PFSK-1 (cell line): ENCODE measurements around the gene RDH16.

Source experiments
- FOXP2 ChIP-seq: optimal IDR thresholded peaks from 2 replicates; pipeline ENCODE3; 2011; ENCODE audit warnings: borderline replicate concordance, control low read depth, inconsistent platforms; ENCODE audit not compliant: insufficient read depth; ENCODE audit errors: extremely low read length, extremely low read depth
- POLR2AphosphoS5 ChIP-seq: IDR thresholded peaks from 2 replicates; pipeline ENCODE4 v1.6.1; 2012; ENCODE audit warnings: low read depth, mild to moderate bottlenecking, control low read depth, low read length, moderate library complexity
- SIN3A ChIP-seq: IDR thresholded peaks from 2 replicates; pipeline ENCODE4 v1.6.1; 2012; ENCODE audit warnings: mild to moderate bottlenecking, low read length, moderate library complexity, borderline replicate concordance; ENCODE audit not compliant: insufficient read depth
- TAF1 ChIP-seq: IDR thresholded peaks from 2 replicates; pipeline ENCODE4 v1.6.1; 2012; ENCODE audit warnings: low read length, control low read depth, borderline replicate concordance; ENCODE audit not compliant: insufficient read depth
- TF ChIP-seq, protein P1 (sequence below), 2 experiments: IDR thresholded peaks; 2 replicates each; pipeline versions ENCODE4 v1.6.1 to v1.8.0; 2011 to 2012; ENCODE audit warnings: low read depth in 2 of 2, low read length in 2 of 2, control low read depth in 1 of 2, inconsistent platforms in 1 of 2, mild to moderate bottlenecking in 1 of 2, moderate library complexity in 1 of 2; ENCODE audit not compliant: insufficient read depth in 1 of 2

DNA sequence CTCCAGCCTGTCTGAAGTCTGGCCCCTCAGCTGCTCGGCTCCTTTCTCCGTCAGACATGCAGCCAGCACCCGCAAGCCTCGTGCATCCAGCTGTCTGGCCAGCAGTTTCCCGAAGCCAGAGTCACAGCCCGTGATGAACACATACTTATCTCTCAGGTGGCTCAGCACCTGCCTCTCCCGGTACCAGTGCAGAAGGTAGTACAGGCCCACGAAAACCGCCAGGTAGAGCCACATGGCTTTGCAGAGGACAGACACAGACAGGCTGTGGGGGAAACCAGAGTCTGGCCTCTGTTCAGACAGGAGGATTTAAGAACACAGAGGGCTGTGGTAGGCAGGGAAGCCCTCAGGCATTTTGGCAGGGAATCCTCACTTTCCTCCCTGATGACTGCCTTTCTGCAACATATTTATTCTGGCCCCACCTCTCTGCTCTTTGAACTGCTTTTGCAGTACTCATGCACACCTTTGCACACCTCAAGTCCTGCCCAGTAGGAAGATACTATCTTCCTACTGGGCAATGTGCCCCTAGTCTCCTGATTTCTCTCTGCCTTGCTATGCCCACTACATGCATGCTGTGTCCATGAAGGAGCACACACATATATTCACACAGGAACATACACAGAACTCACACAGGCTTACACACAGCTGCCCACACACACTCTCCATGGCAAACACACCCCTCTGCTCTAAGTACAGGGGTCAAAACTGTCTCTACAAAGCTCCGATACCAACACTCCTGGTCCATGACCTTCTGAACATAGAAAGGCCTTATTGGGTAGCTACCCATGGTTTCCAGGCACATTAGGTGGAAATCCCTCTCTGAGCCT, at the start of gene RDH16:
- TF ChIP-seq POLR2AphosphoS5 = no peak
- TF ChIP-seq, protein P1, sequence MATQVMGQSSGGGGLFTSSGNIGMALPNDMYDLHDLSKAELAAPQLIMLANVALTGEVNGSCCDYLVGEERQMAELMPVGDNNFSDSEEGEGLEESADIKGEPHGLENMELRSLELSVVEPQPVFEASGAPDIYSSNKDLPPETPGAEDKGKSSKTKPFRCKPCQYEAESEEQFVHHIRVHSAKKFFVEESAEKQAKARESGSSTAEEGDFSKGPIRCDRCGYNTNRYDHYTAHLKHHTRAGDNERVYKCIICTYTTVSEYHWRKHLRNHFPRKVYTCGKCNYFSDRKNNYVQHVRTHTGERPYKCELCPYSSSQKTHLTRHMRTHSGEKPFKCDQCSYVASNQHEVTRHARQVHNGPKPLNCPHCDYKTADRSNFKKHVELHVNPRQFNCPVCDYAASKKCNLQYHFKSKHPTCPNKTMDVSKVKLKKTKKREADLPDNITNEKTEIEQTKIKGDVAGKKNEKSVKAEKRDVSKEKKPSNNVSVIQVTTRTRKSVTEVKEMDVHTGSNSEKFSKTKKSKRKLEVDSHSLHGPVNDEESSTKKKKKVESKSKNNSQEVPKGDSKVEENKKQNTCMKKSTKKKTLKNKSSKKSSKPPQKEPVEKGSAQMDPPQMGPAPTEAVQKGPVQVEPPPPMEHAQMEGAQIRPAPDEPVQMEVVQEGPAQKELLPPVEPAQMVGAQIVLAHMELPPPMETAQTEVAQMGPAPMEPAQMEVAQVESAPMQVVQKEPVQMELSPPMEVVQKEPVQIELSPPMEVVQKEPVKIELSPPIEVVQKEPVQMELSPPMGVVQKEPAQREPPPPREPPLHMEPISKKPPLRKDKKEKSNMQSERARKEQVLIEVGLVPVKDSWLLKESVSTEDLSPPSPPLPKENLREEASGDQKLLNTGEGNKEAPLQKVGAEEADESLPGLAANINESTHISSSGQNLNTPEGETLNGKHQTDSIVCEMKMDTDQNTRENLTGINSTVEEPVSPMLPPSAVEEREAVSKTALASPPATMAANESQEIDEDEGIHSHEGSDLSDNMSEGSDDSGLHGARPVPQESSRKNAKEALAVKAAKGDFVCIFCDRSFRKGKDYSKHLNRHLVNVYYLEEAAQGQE (IDR thresholded peaks at IDR 0.05; ENCODE audit: insufficient read depth in 1 of 2, low read depth in 2 of 2, low read length in 2 of 2) = no peak
- no peak for TF ChIP-seq SIN3A
- no peak for TF ChIP-seq TAF1
- TF ChIP-seq FOXP2 = no peak
